IMR-90 (cell line): Measurements from ENCODE around the gene TBCD. TPM values are rescaled to one million over a fixed set of nuclear protein-coding genes. Genes with fewer than 3 reads are reported as not detected.

ENCODE experiments used
- ATAC-seq: fragments of 200-7000 bp; cut with Tn5 transposase; 2 replicates; pipeline ENCODE4 v1.9.1; 2020; ENCODE audit warnings: low read depth, mild to moderate bottlenecking, moderate library complexity
- BruUV-seq: library from RNA; stranded (reverse); fragments of 400-500 nt; replicated peaks from 2 replicates; lab custom pipeline; 2021; lab: Mats Ljungman, UMichigan
- CTCF ChIA-PET: fragments of 300-600 bp; formaldehyde crosslinking; extraction: SDS; loops from one replicate; lab custom pipeline; 2021; ENCODE audit warnings: antibody characterized with exemption; lab: Yijun Ruan, JAX
- POLR2A ChIA-PET: fragments of 300-600 bp; sonication (Branson Sonifier 250); formaldehyde crosslinking; loops from one replicate; lab custom pipeline; 2022; ENCODE audit warnings: antibody characterized with exemption; ENCODE audit not compliant: unreplicated experiment; lab: Charles Lee
- DNase-seq: peaks from one replicate; pipeline ENCODE4 v3.0.0; 2013
- H2AFZ ChIP-seq: replicated peaks from 2 replicates; pipeline ENCODE3; 2013; ENCODE audit warnings: low read length, mild to moderate bottlenecking; ENCODE audit not compliant: poor library complexity
- H2AK5ac ChIP-seq: 2 replicates; pipeline ENCODE4 v1.6.1; 2013; ENCODE audit warnings: low read depth, low read length, inconsistent platforms
- H2AK9ac ChIP-seq: replicated peaks from 2 replicates; pipeline ENCODE3; 2013; ENCODE audit warnings: mild to moderate bottlenecking, low read depth, low read length, moderate library complexity; ENCODE audit not compliant: poor library complexity
- H2BK120ac ChIP-seq: 2 replicates; pipeline ENCODE4 v1.6.1; 2013; ENCODE audit warnings: low read depth, low read length, inconsistent platforms
- H2BK15ac ChIP-seq: 3 replicates; pipeline ENCODE4 v1.6.1; 2013; ENCODE audit warnings: low read depth, low read length, inconsistent platforms
- H2BK20ac ChIP-seq: 2 replicates; pipeline ENCODE4 v1.6.1; 2013; ENCODE audit warnings: low read depth, mild to moderate bottlenecking, inconsistent platforms, low read length, moderate library complexity
- H2BK5ac ChIP-seq: 2 replicates; pipeline ENCODE4 v1.6.1; 2013; ENCODE audit warnings: mild to moderate bottlenecking, low read depth, low read length, inconsistent platforms; ENCODE audit not compliant: poor library complexity, severe bottlenecking
- H3K14ac ChIP-seq: replicated peaks from 2 replicates; pipeline ENCODE4 v1.6.1; 2013; ENCODE audit warnings: low read depth, low read length, inconsistent platforms
- H3K18ac ChIP-seq: 2 replicates; pipeline ENCODE4 v1.6.1; 2013; ENCODE audit warnings: low read depth, low read length, control low read depth
- H3K23ac ChIP-seq: 2 replicates; pipeline ENCODE4 v1.6.1; 2013; ENCODE audit warnings: low read depth, low read length, inconsistent platforms
- H3K27ac ChIP-seq: 2 replicates; pipeline ENCODE4 v1.5.1; 2013; ENCODE audit warnings: mild to moderate bottlenecking, control low read depth, low read length; ENCODE audit not compliant: insufficient read depth
- H3K27me3 ChIP-seq: 2 replicates; pipeline ENCODE4 v1.6.1; 2013; ENCODE audit warnings: low read length; ENCODE audit not compliant: control insufficient read depth, insufficient read depth
- H3K36me3 ChIP-seq: 2 replicates; pipeline ENCODE4 v1.6.1; 2013; ENCODE audit warnings: low read length, mixed read lengths; ENCODE audit not compliant: control insufficient read depth, insufficient read depth
- H3K4ac ChIP-seq: 2 replicates; pipeline ENCODE4 v1.6.1; 2013; ENCODE audit warnings: low read depth, low read length, inconsistent platforms
- H3K4me1 ChIP-seq: 2 replicates; pipeline ENCODE4 v1.6.1; 2013; ENCODE audit warnings: low read length, mixed read lengths; ENCODE audit not compliant: control insufficient read depth, insufficient read depth
- H3K4me2 ChIP-seq: 2 replicates; pipeline ENCODE4 v1.6.1; 2013; ENCODE audit warnings: low read depth, mild to moderate bottlenecking, control low read depth, low read length, moderate library complexity
- H3K4me3 ChIP-seq: 2 replicates; pipeline ENCODE4 v1.5.1; 2013; ENCODE audit warnings: low read depth, mild to moderate bottlenecking, control low read depth, low read length, moderate library complexity; ENCODE audit not compliant: insufficient read depth
- H3K56ac ChIP-seq: 2 replicates; pipeline ENCODE4 v1.6.1; 2013; ENCODE audit warnings: low read length, inconsistent platforms; ENCODE audit not compliant: insufficient read depth; ENCODE audit errors: extremely low read depth
- H3K79me1 ChIP-seq, 2 experiments: 2 replicates each; pipeline ENCODE4 v1.6.1; 2013; ENCODE audit warnings: low read length in 2 of 2, inconsistent platforms in 1 of 2, low read depth in 1 of 2
- H3K9ac ChIP-seq: 2 replicates; pipeline ENCODE4 v1.6.1; 2013; ENCODE audit warnings: low read depth, low read length, control low read depth
- H3K9me1 ChIP-seq: 2 replicates; pipeline ENCODE4 v1.6.1; 2013; ENCODE audit warnings: low read length, inconsistent platforms; ENCODE audit not compliant: insufficient read depth
- H3K9me3 ChIP-seq: 2 replicates; pipeline ENCODE4 v1.6.1; 2013; ENCODE audit warnings: low read length; ENCODE audit not compliant: control insufficient read depth, insufficient read depth
- H4K20me1 ChIP-seq: 2 replicates; pipeline ENCODE4 v1.6.1; 2013; ENCODE audit warnings: low read length, inconsistent platforms; ENCODE audit not compliant: insufficient read depth
- H4K5ac ChIP-seq: 2 replicates; pipeline ENCODE4 v1.6.1; 2013; ENCODE audit warnings: mild to moderate bottlenecking, low read depth, low read length, control low read depth
- H4K8ac ChIP-seq, 2 experiments: 2 replicates each; pipeline ENCODE4 v1.6.1; 2013; ENCODE audit warnings: low read depth in 2 of 2, low read length in 2 of 2, control low read depth in 1 of 2, inconsistent platforms in 1 of 2
- H4K91ac ChIP-seq: 2 replicates; pipeline ENCODE4 v1.6.1; 2013; ENCODE audit warnings: low read depth, low read length, inconsistent platforms; ENCODE audit not compliant: insufficient read depth
- BHLHE40 ChIP-seq: fragments of 150-350 bp; IDR thresholded peaks from 2 replicates; pipeline ENCODE4 v1.6.1; 2016; ENCODE audit warnings: mild to moderate bottlenecking, low read depth, low read length
- CEBPB ChIP-seq: IDR thresholded peaks from 2 replicates; pipeline ENCODE4 v1.6.1; 2012; ENCODE audit warnings: low read depth, low read length, improper control_type of control experiment
- FOS ChIP-seq: fragments of 150-350 bp; IDR thresholded peaks from 2 replicates; pipeline ENCODE4 v1.6.1; 2016; ENCODE audit warnings: low read depth, low read length
- MAZ ChIP-seq: IDR thresholded peaks from 2 replicates; pipeline ENCODE4 v1.6.1; 2012; ENCODE audit warnings: low read depth, mild to moderate bottlenecking, low read length, improper control_type of control experiment, moderate library complexity, borderline replicate concordance
- MXI1 ChIP-seq: IDR thresholded peaks from 2 replicates; pipeline ENCODE4 v1.6.1; 2012; ENCODE audit warnings: low read depth, mild to moderate bottlenecking, low read length, moderate library complexity, borderline replicate concordance
- NFE2L2 ChIP-seq: fragments of 150-350 bp; IDR thresholded peaks from 2 replicates; pipeline ENCODE4 v1.6.1; 2016; ENCODE audit warnings: low read depth, mild to moderate bottlenecking, low read length
- POLR2A ChIP-seq: IDR thresholded peaks from 2 replicates; pipeline ENCODE4 v1.6.1; 2012; ENCODE audit warnings: mild to moderate bottlenecking, low read depth, low read length
- RAD21 ChIP-seq: IDR thresholded peaks from 2 replicates; pipeline ENCODE4 v1.6.1; 2012; ENCODE audit warnings: low read length, improper control_type of control experiment
- RCOR1 ChIP-seq: IDR thresholded peaks from 2 replicates; pipeline ENCODE4 v1.6.1; 2012; ENCODE audit warnings: mild to moderate bottlenecking, low read length, improper control_type of control experiment; ENCODE audit not compliant: insufficient replicate concordance
- RFX5 ChIP-seq: IDR thresholded peaks from 2 replicates; pipeline ENCODE4 v1.8.0; 2012; ENCODE audit warnings: low read depth, mild to moderate bottlenecking, low read length, moderate library complexity
- SMC3 ChIP-seq: fragments of 150-350 bp; IDR thresholded peaks from 2 replicates; pipeline ENCODE4 v1.6.1; 2016; ENCODE audit warnings: low read depth, mild to moderate bottlenecking, antibody characterized with exemption, low read length, moderate library complexity
- USF2 ChIP-seq: fragments of 150-350 bp; IDR thresholded peaks from 2 replicates; pipeline ENCODE4 v1.6.1; 2017; ENCODE audit warnings: mild to moderate bottlenecking, antibody characterized with exemption, low read length, low read depth
- WGBS, 2 experiments: methylation state at CpG; one replicate each; pipeline versions ENCODE4 v1.1.5 to v1.1.7; 2013; ENCODE audit warnings: missing lambda C conversion rate in 2 of 2; ENCODE audit not compliant: insufficient read length in 1 of 2; ENCODE audit errors: extremely low coverage in 2 of 2; 5-methylcytosine and 5-hydroxymethylcytosine counted together
- dilution Hi-C: fragments of 300-500 bp; cut with HindIII; formaldehyde crosslinking; loops from one replicate; pipeline ENCODE4 v1.14.3; 2018; ENCODE audit warnings: low sequenced_read_pairs; ENCODE audit not compliant: unreplicated experiment
- in situ Hi-C: fragments of 300-500 bp; cut with MboI; formaldehyde crosslinking; loops from 3 replicates; pipeline ENCODE4 v1.14.3; 2019; ENCODE audit warnings: low sequenced_read_pairs, inconsistent platforms, mixed read lengths
- intact Hi-C: fragments of 100-400 bp; cut with micrococcal nuclease; formaldehyde crosslinking; loops from 2 replicates; pipeline ENCODE4 v1.10.0; 2022
- polyA plus RNA-seq, 3 experiments: library from polyadenylated mRNA; depleted of rRNA; stranded (reverse); fragments of >200 nt; gene quantifications; 2 replicates each; pipeline ENCODE4 v1.2.3, GENCODE V29; 2012; ENCODE audit warnings: low replicate concordance in 1 of 3
- total RNA-seq: library from RNA; depleted of rRNA; stranded (reverse); fragments of >200 nt; gene quantifications from 2 replicates; pipeline ENCODE4 v1.2.3, GENCODE V29; 2012
- TF ChIP-seq, protein P1 (sequence below): fragments of 150-350 bp; IDR thresholded peaks from 2 replicates; pipeline ENCODE4 v1.6.1; 2016; ENCODE audit warnings: low read depth, mild to moderate bottlenecking, low read length, moderate library complexity, borderline replicate concordance

The TBCD gene
- total and polyA plus RNA-seq, 2 of the 4 experiments (the other 2 are of a cell fraction): 21.9 to 54.5 TPM

- TF ChIP-seq RAD21: peak; percentile 26
Measured at GRCh38 chr17:82915010-82915756, 163.3 kb downstream of the TBCD start (continued).

DNA sequence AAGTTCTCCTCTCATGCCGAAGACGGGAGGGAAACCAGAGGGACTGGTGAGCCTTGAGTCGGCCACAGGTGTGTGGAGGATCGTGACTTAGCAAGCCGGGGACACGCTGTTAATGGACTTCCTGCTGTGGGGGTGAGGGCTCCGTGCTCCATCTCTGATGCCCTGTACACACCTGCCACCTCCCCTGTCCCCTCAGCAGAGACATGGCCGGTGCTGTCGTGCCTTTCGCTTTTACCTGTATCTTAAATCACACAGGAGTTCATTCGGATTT lies 163.8 kb downstream of the TBCD start:
- Histone ChIP-seq H2BK20ac (no peak overlapping the region), H3K4me2 (no peak overlapping the region), H3K79me1 (peaks cover 0 to 3% of the 10 kb centered on the region in 2 experiments; a peak in 1 of 4 replicates), H3K56ac (no peak overlapping the region), H3K27ac (no peak overlapping the region), H3K9ac (no peak overlapping the region), H4K8ac (no peak overlapping the region), H3K9me1 (no peaks in the 10 kb centered on the region; the same call in 1 of the 2 replicates), H2AK9ac (no peak overlapping the region), H2BK120ac (no peak overlapping the region), H3K36me3 (peaks cover 8% of the 10 kb centered on the region), H2AFZ (no peak overlapping the region), H3K4me1 (no peaks in the 10 kb centered on the region), H4K20me1 (peaks cover 3% of the 10 kb centered on the region; the same call in 1 of the 2 replicates), H3K23ac (no peak overlapping the region), H3K9me3 (no peaks in the 10 kb centered on the region), H3K4ac (no peak overlapping the region), H4K5ac (no peak overlapping the region), H3K27me3 (no peaks in the 10 kb centered on the region), H2AK5ac (no peak overlapping the region), H2BK5ac (no peak overlapping the region), H3K14ac (no peak overlapping the region), H3K18ac (no peak overlapping the region), H2BK15ac (no peak overlapping the region), H4K91ac (no peak overlapping the region), H3K4me3 (no peak overlapping the region)
- no peak for ATAC-seq
- ChIA-PET CTCF (no interaction called here), POLR2A (no interaction called here)
- dilution Hi-C loops (no loop called here), intact Hi-C loops (loop anchor here (2.0 kb wide), 1 partner anchor 135 kb away; no protein-coding TSS in a partner anchor), in situ Hi-C loops (no loop called here)
- no peak for DNase-seq
- no peak for TF ChIP-seq NFE2L2
- no peak for TF ChIP-seq MAZ
- TF ChIP-seq FOS: no peak
- TF ChIP-seq BHLHE40: no peak
- no peak for TF ChIP-seq RCOR1
- TF ChIP-seq POLR2A: no peak
- no peak for TF ChIP-seq USF2
- no peak for TF ChIP-seq CEBPB
- TF ChIP-seq RAD21: no peak
- no peak for TF ChIP-seq MXI1
- TF ChIP-seq, protein P1, sequence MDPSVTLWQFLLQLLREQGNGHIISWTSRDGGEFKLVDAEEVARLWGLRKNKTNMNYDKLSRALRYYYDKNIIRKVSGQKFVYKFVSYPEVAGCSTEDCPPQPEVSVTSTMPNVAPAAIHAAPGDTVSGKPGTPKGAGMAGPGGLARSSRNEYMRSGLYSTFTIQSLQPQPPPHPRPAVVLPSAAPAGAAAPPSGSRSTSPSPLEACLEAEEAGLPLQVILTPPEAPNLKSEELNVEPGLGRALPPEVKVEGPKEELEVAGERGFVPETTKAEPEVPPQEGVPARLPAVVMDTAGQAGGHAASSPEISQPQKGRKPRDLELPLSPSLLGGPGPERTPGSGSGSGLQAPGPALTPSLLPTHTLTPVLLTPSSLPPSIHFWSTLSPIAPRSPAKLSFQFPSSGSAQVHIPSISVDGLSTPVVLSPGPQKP: no peak
- TF ChIP-seq RFX5: no peak
- TF ChIP-seq SMC3: no peak
- WGBS, 2 experiments: 97% methylated on average over 4 of the region's 11 CpGs; no CpG with 5 or more reads in 1 of the 2 experiments
- no TSS peak for BruUV-seq
